Measurements from ENCODE around the gene COL25A1. TPM values are rescaled to one million over a fixed set of nuclear protein-coding genes. Genes with fewer than 3 reads are reported as not detected.

Gene COL25A1
- total and polyA plus RNA-seq, 5 donors = 0.22 to 0.77 (median 0.31) TPM

- H3K4me1 ChIP-seq (ENCODE audit: control insufficient read depth, insufficient read depth, low read length) = no peaks in the 10 kb centered on the region
- H3K4me3 ChIP-seq (ENCODE audit: low read length) = no peak overlapping the region
- ATAC-seq (no peak), DNase-seq (no peak)
- no peaks in the 10 kb centered on the region for H3K27me3 ChIP-seq (ENCODE audit: control insufficient read depth, insufficient read depth)
- 85% methylated on average over 3 of the region's 3 CpGs for WGBS
- no peak overlapping the region for H3K27ac ChIP-seq (ENCODE audit: low read length)
- intact Hi-C loops (cut with DNase I) = no loop called here
- no peaks in the 10 kb centered on the region for H3K9me3 ChIP-seq (ENCODE audit: control insufficient read depth, low read length)
Observed at GRCh38 chr4:109166586-109166985, 135.9 kb downstream of the COL25A1 start.

- Histone ChIP-seq H3K4me1 (ENCODE audit: control insufficient read depth, insufficient read depth, low read length) (no peaks in the 10 kb centered on the region), H3K27me3 (ENCODE audit: control insufficient read depth, insufficient read depth) (no peaks in the 10 kb centered on the region), H3K4me3 (ENCODE audit: low read length) (no peak overlapping the region), H3K27ac (ENCODE audit: low read length) (no peak overlapping the region), H3K9me3 (ENCODE audit: control insufficient read depth, low read length) (no peaks in the 10 kb centered on the region)
- DNase-seq = no peak
- intact Hi-C loops (cut with DNase I) = no loop called here
- ATAC-seq = no peak
Observed at GRCh38 chr4:109166126-109166525, 136.3 kb downstream of the COL25A1 start.

GRCh38 chr4:109164011-109164410, 138.4 kb downstream of the COL25A1 start:
- intact Hi-C loops (cut with DNase I) = no loop called here
- DNase-seq (no peak), ATAC-seq (no peak)
- H3K27me3 ChIP-seq (ENCODE audit: control insufficient read depth, insufficient read depth) = no peaks in the 10 kb centered on the region
- H3K27ac ChIP-seq (ENCODE audit: low read length) = no peak overlapping the region
- H3K4me3 ChIP-seq (ENCODE audit: low read length) = no peak overlapping the region
- H3K4me1 ChIP-seq (ENCODE audit: control insufficient read depth, insufficient read depth, low read length) = no peaks in the 10 kb centered on the region
- no peaks in the 10 kb centered on the region for H3K9me3 ChIP-seq (ENCODE audit: control insufficient read depth, low read length)

DNA sequence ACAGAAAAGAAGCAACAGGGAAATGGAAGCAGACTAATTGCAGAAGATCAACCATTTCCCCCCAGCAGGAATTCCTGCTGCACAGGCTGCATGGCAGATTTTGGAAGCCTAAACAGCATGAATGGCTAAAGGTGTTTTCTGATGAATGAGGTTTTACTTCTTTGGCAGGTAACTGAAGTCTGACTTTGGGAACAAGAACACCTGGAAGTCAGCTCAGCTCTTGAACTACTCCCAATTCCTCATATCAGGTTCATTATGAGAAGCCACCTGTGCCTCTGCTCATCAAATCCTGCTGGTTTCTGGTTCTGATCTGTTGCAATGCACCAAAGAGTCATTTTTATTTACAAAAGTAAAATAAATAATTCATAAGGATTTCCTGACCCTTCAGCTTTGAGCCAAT, 139.0 kb downstream of the COL25A1 start:
- no peak overlapping the region for H3K4me3 ChIP-seq (ENCODE audit: low read length)
- H3K27ac ChIP-seq (ENCODE audit: low read length) = no peak overlapping the region
- ATAC-seq (no peak), DNase-seq (no peak)
- no peaks in the 10 kb centered on the region for H3K27me3 ChIP-seq (ENCODE audit: control insufficient read depth, insufficient read depth)
- no peaks in the 10 kb centered on the region for H3K4me1 ChIP-seq (ENCODE audit: control insufficient read depth, insufficient read depth, low read length)
- H3K9me3 ChIP-seq (ENCODE audit: control insufficient read depth, low read length) = no peaks in the 10 kb centered on the region
- intact Hi-C loops (cut with DNase I) = no loop called here

DNA sequence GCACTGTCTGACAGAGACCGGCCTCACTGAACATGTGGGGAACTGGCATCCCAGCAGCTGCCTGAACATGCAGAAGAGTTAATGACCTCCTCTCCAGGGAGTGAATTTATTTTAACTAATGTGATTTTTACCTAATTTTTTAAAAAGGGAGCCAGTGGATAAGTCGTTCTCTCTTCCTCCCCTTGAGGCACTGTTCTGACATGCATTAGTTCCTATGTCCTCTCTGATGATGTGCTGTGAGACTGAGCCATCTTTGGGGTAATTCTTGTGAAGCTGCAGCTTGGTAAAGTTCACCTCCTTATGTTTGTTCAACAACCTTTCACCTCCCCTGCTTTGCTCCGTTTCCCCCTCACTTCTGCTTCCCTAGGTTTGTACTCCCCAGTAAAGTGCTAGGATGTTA, 139.7 kb downstream of the COL25A1 start:
- H3K27me3 ChIP-seq (ENCODE audit: control insufficient read depth, insufficient read depth) = no peaks in the 10 kb centered on the region
- intact Hi-C loops (cut with DNase I) = no loop called here
- no peaks in the 10 kb centered on the region for H3K9me3 ChIP-seq (ENCODE audit: control insufficient read depth, low read length)
- no peaks in the 10 kb centered on the region for H3K4me1 ChIP-seq (ENCODE audit: control insufficient read depth, insufficient read depth, low read length)
- no peak overlapping the region for H3K27ac ChIP-seq (ENCODE audit: low read length)
- 91% methylated on average over 3 of the region's 3 CpGs for WGBS
- no peak for ATAC-seq
- DNase-seq = no peak
- H3K4me3 ChIP-seq (ENCODE audit: low read length) = no peak overlapping the region

GRCh38 chr4:109160494-109160893, 142.0 kb downstream of the COL25A1 start:
- no peaks in the 10 kb centered on the region for H3K27me3 ChIP-seq (ENCODE audit: control insufficient read depth, insufficient read depth)
- 77% methylated on average over 4 of the region's 4 CpGs for WGBS
- ATAC-seq (no peak), DNase-seq (no peak)
- intact Hi-C loops (cut with DNase I) = no loop called here
- H3K4me1 ChIP-seq (ENCODE audit: control insufficient read depth, insufficient read depth, low read length) = no peaks in the 10 kb centered on the region
- H3K27ac ChIP-seq (ENCODE audit: low read length) = no peak overlapping the region
- no peak overlapping the region for H3K4me3 ChIP-seq (ENCODE audit: low read length)
- no peaks in the 10 kb centered on the region for H3K9me3 ChIP-seq (ENCODE audit: control insufficient read depth, low read length)

- DNase-seq (no peak), ATAC-seq (no peak)
- 82% methylated on average over 7 of the region's 7 CpGs for WGBS
- intact Hi-C loops (cut with DNase I) = no loop called here
- Histone ChIP-seq H3K27me3 (ENCODE audit: control insufficient read depth, insufficient read depth) (no peaks in the 10 kb centered on the region), H3K27ac (ENCODE audit: low read length) (no peak overlapping the region), H3K4me1 (ENCODE audit: control insufficient read depth, insufficient read depth, low read length) (no peaks in the 10 kb centered on the region), H3K4me3 (ENCODE audit: low read length) (no peak overlapping the region), H3K9me3 (ENCODE audit: control insufficient read depth, low read length) (no peaks in the 10 kb centered on the region)
Observed at GRCh38 chr4:109157696-109158095, 144.8 kb downstream of the COL25A1 start.

GRCh38 chr4:109157205-109157604, 145.3 kb downstream of the COL25A1 start:
- DNase-seq = no peak
- no peaks in the 10 kb centered on the region for H3K27me3 ChIP-seq (ENCODE audit: control insufficient read depth, insufficient read depth)
- no peak overlapping the region for H3K27ac ChIP-seq (ENCODE audit: low read length)
- intact Hi-C loops (cut with DNase I) = no loop called here
- no peaks in the 10 kb centered on the region for H3K4me1 ChIP-seq (ENCODE audit: control insufficient read depth, insufficient read depth, low read length)
- no peak overlapping the region for H3K4me3 ChIP-seq (ENCODE audit: low read length)
- H3K9me3 ChIP-seq (ENCODE audit: control insufficient read depth, low read length) = no peaks in the 10 kb centered on the region
- WGBS = 86% methylated on average over 2 of the region's 2 CpGs
- no peak for ATAC-seq

- H3K4me1 ChIP-seq (ENCODE audit: control insufficient read depth, insufficient read depth, low read length) = no peaks in the 10 kb centered on the region
- no peak overlapping the region for H3K4me3 ChIP-seq (ENCODE audit: low read length)
- H3K27me3 ChIP-seq (ENCODE audit: control insufficient read depth, insufficient read depth) = no peaks in the 10 kb centered on the region
- intact Hi-C loops (cut with DNase I) = no loop called here
- WGBS = 72% methylated on average over 2 of the region's 2 CpGs
- H3K27ac ChIP-seq (ENCODE audit: low read length) = no peak overlapping the region
- DNase-seq (no peak), ATAC-seq (no peak)
- H3K9me3 ChIP-seq (ENCODE audit: control insufficient read depth, low read length) = no peaks in the 10 kb centered on the region
Observed at GRCh38 chr4:109156356-109156755, 146.1 kb downstream of the COL25A1 start.

DNA sequence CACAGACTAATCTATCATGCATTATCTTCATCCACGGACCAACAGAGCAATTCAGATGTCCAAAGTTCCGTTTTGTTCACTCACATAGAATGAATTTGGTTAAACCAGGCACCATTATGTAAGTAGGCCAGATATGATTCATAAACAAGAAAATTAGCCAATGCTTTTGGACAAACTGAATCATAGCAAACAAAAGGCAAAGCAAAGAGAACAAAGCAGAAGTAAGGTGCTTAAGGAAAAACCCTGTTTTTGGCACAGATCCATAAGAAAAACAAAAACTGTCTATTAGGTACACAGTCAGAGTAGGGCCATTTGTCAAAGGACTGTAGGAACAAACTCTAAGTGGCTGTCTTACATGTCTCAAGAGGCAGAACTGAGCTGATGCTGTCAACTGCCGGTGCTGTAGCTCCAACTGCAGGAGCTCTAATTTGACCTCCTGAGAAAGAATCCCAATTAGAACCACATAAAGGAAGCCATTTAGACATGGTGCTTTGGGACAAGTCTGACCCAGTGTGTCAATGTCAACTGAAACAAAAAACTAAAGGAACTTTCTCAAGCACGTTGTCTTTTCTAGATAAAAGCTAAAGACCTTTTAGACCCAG, 146.7 kb downstream of the COL25A1 start:
- H3K4me1 ChIP-seq (ENCODE audit: control insufficient read depth, insufficient read depth, low read length) = no peaks in the 10 kb centered on the region
- 64% methylated on average over 4 of the region's 4 CpGs for WGBS
- intact Hi-C loops (cut with DNase I) = no loop called here
- H3K27me3 ChIP-seq (ENCODE audit: control insufficient read depth, insufficient read depth) = no peaks in the 10 kb centered on the region
- DNase-seq (no peak), ATAC-seq (no peak)
- no peak overlapping the region for H3K4me3 ChIP-seq (ENCODE audit: low read length)
- H3K27ac ChIP-seq (ENCODE audit: low read length) = no peak overlapping the region
- no peaks in the 10 kb centered on the region for H3K9me3 ChIP-seq (ENCODE audit: control insufficient read depth, low read length)

DNA sequence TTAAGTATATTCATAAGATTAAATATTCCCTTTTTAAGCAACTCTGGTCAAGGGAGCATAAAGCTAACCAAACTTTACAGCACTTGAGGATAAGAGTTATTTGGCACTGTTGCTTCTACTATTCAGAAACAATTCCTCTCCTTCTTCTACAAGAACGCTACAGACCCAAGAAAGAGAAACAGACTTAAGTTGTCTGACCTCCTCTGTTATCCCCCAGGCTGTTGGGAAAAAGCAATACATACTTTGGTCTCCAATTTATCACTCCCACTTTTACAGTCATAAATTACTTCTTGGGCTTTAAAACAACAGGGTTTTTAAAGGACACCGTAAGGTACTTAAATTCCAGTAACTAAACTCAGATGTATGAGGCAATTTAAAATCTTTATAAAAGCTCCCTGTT, 147.4 kb downstream of the COL25A1 start:
- Histone ChIP-seq H3K9me3 (ENCODE audit: control insufficient read depth, low read length) (no peaks in the 10 kb centered on the region), H3K27me3 (ENCODE audit: control insufficient read depth, insufficient read depth) (no peaks in the 10 kb centered on the region), H3K27ac (ENCODE audit: low read length) (no peak overlapping the region), H3K4me3 (ENCODE audit: low read length) (no peak overlapping the region), H3K4me1 (ENCODE audit: control insufficient read depth, insufficient read depth, low read length) (no peaks in the 10 kb centered on the region)
- no peak for ATAC-seq
- 79% methylated on average over 2 of the region's 2 CpGs for WGBS
- intact Hi-C loops (cut with DNase I) = no loop called here
- DNase-seq = no peak

GRCh38 chr4:109154424-109154823, 148.0 kb downstream of the COL25A1 start:
- ATAC-seq (no peak), DNase-seq (no peak)
- H3K27me3 ChIP-seq (ENCODE audit: control insufficient read depth, insufficient read depth) = no peaks in the 10 kb centered on the region
- H3K4me3 ChIP-seq (ENCODE audit: low read length) = no peak overlapping the region
- H3K27ac ChIP-seq (ENCODE audit: low read length) = no peak overlapping the region
- no peaks in the 10 kb centered on the region for H3K9me3 ChIP-seq (ENCODE audit: control insufficient read depth, low read length)
- no peaks in the 10 kb centered on the region for H3K4me1 ChIP-seq (ENCODE audit: control insufficient read depth, insufficient read depth, low read length)
- intact Hi-C loops (cut with DNase I) = no loop called here
- WGBS = 78% methylated on average over 4 of the region's 4 CpGs
